Stimulated activated CD4-positive, alpha-beta T cell treated with anti-CD3 and anti-CD28 coated beads, Interleukin-2, amount 100 ng/mL, for 48 hours (primary cell): ENCODE results near the gene ICE2.
"Not testable (repeated sequence)": the region's sequence is repeated elsewhere in the genome, so short reads cannot be mapped to it uniquely, and the experiment has no call there.

Source experiments
- DNase-seq, 2 donors: peaks; one replicate each; pipeline ENCODE4 v3.0.0-alpha.2; 2020

The ICE2 gene

GRCh38 chr15:60405399-60405798, 73.5 kb downstream of the ICE2 start:
- no peak for DNase-seq

GRCh38 chr15:60404351-60404750, 74.6 kb downstream of the ICE2 start:
- DNase-seq, result not testable (repeated sequence)

GRCh38 chr15:60400944-60401343, 78.0 kb downstream of the ICE2 start:
- no peak for DNase-seq

- no peak for DNase-seq
These were observed 79.0 kb downstream of the ICE2 start for GRCh38 chr15:60399931-60400330.

- no peak for DNase-seq
These were observed 79.6 kb downstream of the ICE2 start for GRCh38 chr15:60399246-60399915.

DNA sequence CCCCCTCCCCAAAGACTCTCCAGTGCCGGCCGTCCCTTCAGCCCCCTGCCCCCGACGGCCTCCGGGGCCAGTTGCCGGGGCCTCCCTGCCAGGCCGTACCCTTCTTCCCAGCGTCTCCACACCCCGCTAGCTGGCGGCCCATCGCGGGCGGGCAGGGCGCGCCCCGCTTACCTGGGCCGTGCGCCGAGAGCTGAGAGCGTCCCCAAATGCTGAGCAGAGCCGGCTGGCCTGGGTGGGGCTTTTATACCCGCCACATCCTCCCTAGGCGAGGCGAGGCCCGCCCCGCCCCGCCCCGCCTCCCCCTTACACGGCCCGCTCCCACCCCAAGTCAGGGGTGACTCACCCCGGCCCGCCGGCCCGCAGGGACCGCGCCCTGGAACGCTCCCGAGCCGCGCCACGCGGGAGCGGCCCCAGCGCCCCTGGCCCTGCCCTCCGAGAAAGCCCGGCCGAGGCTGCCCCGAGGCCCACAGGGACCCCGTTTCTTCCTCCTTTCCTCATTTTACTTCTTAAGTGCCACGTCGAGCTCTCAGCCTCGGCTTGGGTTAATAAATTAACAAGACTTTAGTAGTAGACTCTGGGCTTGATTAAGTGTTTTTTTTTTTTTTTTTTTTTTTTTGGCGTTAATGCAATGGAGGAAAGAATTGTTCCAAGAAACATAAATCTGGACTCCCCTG, 81.0 kb downstream of the ICE2 start, which contains the start of gene ANXA2:
TSS of gene ANXA2 (minus strand) at position 215 of the 674 bp plus-strand sequence. CDS start 11,911 bp downstream, outside the sequence.
- peak; percentile 67 to 74 for DNase-seq

DNA sequence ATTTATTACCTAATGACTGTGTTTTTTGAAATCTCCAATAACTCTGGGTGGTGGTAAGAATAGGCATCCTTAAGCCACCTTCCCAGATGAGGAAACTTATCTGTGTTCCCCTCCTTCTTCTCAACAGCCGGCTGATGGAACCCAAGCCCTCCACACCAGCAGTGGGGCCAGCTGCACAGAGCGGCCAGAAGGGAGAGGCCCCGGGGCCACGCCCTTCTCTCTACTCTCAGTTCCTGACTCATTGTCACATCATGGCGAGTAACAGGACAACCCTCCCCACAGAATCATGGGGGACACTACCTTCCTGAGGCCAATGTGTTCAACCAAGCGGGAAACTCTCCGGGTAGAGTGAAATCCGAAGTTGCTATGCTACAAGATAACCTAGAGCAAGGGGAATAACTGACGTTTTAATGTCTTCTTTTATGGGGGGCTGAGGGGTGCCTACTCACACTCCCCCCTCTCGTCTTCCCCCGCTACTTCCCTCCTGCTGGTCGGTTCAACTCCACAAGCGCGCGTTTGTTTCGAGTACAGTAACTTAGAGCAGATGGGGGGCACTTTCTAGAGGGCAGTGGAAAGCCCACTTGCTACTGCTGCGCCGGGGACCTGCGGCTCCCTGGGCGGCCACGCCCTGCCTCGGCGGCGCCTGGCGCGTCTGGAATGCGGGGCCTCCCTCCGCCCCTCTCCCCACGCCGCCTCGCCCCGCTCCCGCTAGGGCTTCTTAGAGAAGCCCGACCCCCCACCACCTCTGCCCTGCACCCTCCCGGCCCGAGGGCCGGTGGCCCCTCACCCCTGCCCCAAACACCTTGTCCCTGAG, 81.8 kb downstream of the ICE2 start:
- peak; percentile 36 to 46 for DNase-seq

DNA sequence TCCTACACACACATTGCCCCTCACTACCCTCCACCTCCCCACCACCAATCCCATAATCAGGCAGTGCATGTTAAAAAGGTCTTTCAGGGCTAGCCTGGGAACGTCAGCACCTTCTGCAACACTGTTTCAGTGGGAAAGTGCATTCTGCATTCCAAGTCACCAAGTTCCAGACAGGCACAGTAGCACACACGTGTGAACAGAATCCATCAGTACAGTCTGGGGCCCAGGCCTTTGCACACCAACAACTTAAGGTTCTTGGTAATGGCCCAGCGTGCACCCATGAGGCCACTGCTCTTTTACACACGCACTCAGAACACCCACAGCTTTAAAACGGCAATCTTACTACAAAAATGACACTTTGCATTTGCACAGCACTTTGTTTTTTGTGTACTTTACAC, 82.4 kb downstream of the ICE2 start:
- DNase-seq, result no peak

GRCh38 chr15:60396100-60396499, 82.8 kb downstream of the ICE2 start:
- no peak for DNase-seq

- no peak for DNase-seq
These were observed 83.5 kb downstream of the ICE2 start for GRCh38 chr15:60395276-60396011.

DNA sequence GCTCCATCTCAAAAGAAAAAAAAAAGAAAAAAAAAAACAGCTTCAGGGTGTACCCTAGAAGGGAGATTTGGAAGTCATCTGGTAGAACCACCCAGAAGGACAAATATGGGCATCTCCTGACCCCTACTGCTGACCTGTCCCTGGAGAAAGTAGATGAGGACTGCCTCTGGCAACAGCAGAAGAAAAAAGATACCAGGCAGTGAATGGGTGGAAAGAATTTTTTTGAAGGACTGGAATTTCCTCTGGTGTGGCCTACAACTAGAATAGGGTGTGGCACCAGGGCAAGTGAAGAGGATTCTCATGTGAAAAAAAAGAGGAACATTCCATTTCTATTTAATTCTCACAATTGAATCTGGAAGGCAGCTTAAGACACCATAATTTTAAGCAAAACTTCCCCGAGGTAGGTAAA, 84.2 kb downstream of the ICE2 start:
- DNase-seq, result no peak

- no peak for DNase-seq
These were observed 85.8 kb downstream of the ICE2 start for GRCh38 chr15:60392986-60393790.

GRCh38 chr15:60392601-60392985, 86.3 kb downstream of the ICE2 start:
- peak; percentile 21 to 25 for DNase-seq

DNA sequence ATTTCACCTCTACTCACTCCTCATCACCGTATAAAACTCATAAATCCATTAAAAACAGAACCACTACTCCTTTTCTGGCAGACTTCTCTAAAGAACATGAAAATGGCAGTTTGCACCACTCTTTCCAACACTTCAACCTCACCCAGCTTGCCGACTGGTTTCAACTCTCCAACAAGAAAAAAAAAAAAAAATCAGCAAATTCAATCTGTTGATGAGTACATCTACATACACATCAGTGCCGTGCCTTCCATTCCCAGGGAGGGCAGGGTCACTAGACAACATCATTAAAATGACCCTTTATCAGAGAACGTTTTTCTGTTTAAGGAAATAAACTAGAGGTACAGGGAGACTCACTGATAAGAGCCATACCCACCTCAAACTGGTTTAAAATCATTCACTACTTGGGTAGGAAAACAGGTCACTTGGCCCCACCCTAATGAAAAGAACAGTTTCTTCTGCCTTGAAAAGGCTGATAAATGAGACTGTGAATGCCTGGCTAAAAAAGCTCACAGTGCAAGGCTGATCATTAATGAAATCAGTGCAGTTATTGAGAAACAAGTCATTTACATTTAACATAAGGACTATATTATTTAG, 87.1 kb downstream of the ICE2 start:
- DNase-seq, result no peak

DNA sequence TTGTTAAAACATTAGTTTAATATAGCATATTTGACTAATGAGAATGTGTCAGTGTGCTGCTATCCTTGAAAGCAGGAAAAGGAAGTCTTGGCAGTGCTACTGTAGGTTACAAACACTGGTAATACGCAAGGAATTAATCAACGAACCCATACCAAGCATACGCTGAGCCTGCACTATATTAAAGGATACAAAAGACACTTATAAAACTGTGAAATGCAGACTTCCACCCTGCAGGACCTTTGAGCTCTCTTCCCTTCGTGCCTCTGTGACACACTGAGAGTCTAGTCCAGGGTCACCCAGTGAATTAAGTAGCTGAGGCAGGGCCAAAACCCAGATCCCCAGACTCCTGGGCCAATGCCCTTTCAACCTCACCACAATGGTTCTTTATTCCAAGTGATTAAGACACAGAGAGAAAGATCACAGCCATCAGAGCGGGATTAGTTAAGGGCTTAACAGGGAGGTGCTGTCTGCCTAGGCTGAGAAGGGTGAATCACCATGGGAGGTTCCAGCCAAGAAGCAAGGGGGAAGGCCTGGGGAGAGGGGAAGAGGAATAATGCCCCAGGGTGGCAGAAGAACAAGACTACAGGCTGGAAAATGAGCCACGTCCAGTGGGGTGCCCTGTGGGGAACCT, 88.0 kb downstream of the ICE2 start:
- no peak for DNase-seq

DNA sequence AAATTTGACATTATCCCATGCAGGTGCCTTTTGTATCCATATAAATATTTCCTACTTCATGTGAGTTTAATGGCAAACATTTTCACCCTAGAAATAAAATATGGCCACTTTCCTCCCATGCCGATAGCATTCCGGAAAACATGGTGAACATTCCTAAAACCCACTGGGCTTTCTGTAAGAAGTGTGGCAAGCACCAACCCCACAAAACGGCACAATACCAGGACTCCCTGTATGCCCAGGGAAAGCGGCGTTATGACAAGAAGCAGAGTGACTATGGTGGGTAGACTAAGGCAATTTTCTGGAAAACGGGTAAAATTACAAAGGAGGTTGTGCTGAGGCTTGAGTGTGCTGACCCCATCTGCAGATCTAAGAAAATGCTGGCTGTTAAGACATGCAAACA, 88.7 kb downstream of the ICE2 start:
- DNase-seq, result no peak

GRCh38 chr15:60389261-60390077, 89.5 kb downstream of the ICE2 start:
- no peak for DNase-seq

- DNase-seq, result no peak
These were observed 91.6 kb downstream of the ICE2 start for GRCh38 chr15:60387321-60387720.

DNA sequence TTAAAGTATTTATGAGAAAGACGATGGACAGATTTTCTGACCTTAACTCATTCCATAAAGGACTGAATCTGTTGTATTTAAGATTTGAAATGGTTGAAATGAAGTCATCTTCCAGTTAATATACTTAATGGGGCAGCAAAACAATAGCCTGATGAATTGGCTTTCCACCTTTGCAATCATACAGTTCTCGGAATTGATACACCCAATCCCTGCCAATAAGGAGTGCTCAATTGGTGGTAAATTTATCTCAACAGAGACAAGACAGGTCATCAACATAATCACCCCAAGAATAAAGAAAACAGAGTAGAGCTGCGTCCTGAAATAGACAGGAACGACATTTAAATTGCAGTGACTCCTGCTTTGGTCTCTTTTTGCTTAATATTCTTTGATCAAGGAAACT, 92.3 kb downstream of the ICE2 start:
- no peak for DNase-seq
